HepG2 (cell line): ENCODE data around the gene TPM2. TPM values are rescaled to one million over a fixed set of nuclear protein-coding genes. Genes with fewer than 3 reads are reported as not detected.

Experiments
- ATAC-seq: fragments of 200-7000 bp; cut with Tn5 transposase; 3 replicates; pipeline ENCODE4 v1.9.1; 2020; ENCODE audit warnings: mild to moderate bottlenecking, moderate library complexity
- BruUV-seq: library from RNA; stranded (reverse); fragments of 400-500 nt; replicated peaks from 2 replicates; lab custom pipeline; 2021; lab: Mats Ljungman, UMichigan
- CTCF ChIA-PET: fragments of 300-600 bp; formaldehyde crosslinking; extraction: SDS; loops from one replicate; lab custom pipeline; 2021; ENCODE audit warnings: low total read pairs, inconsistent platforms, low intra/inter-chr PET ratio; lab: Yijun Ruan, JAX
- POLR2A ChIA-PET: fragments of 350-600 bp; sonication (Branson Sonifier 250); formaldehyde crosslinking; loops from one replicate; lab custom pipeline; 2020; ENCODE audit warnings: antibody characterized with exemption, inconsistent platforms; lab: Yijun Ruan, JAX
- DNase-seq: peaks from one replicate; pipeline ENCODE4 v3.0.0-alpha.2; 2015; ENCODE audit warnings: low spot score
- FAIRE-seq: peaks from 3 replicates; lab custom pipeline; 2011; peaks lifted over from hg19 to GRCh38; lab: Jason Lieb, UNC
- H2AFZ ChIP-seq: one replicate; pipeline ENCODE4 v1.6.1; 2011; ENCODE audit warnings: low read length, inconsistent platforms
- H3K27ac ChIP-seq: fragments of 300-600 bp; 3 replicates; pipeline ENCODE4 v1.8.0; 2011; ENCODE audit warnings: mixed run types, mild to moderate bottlenecking, mixed read lengths, low read length, inconsistent platforms; ENCODE audit not compliant: insufficient read depth; ENCODE audit errors: extremely low read length
- H3K27me3 ChIP-seq, 2 experiments: fragments of 200-600 bp in 1 of 2; 2 replicates in 1 of 2; 3 replicates in 1 of 2; pipeline versions ENCODE4 v1.6.0 to v1.8.0; 2011; ENCODE audit warnings: low read length in 2 of 2, mild to moderate bottlenecking in 2 of 2, moderate library complexity in 2 of 2, inconsistent platforms in 1 of 2; ENCODE audit not compliant: insufficient read depth in 2 of 2, control insufficient read depth in 1 of 2
- H3K36me3 ChIP-seq, 2 experiments: fragments of 200-600 bp in 1 of 2; replicated peaks in 1 of 2; 2 replicates in 1 of 2; 3 replicates in 1 of 2; pipeline versions ENCODE4 v1.5.1 to v1.8.0; 2011; ENCODE audit warnings: low read length in 2 of 2, inconsistent platforms in 1 of 2; ENCODE audit not compliant: insufficient read depth in 2 of 2, control insufficient read depth in 1 of 2
- H3K4me1 ChIP-seq: 2 replicates; pipeline ENCODE4 v1.5.1; 2012; ENCODE audit warnings: low read length, inconsistent platforms; ENCODE audit not compliant: insufficient read depth
- H3K4me2 ChIP-seq: 2 replicates; pipeline ENCODE4 v1.6.0; 2011; ENCODE audit warnings: low read depth, low read length, inconsistent platforms
- H3K4me3 ChIP-seq, 3 experiments: fragments of 200-600 bp in 1 of 3; sonication (generic), shearing (Covaris generic) in 1 of 3; replicated peaks in 1 of 3; 2 replicates each; pipeline ENCODE4 v1.5.1; 2011 to 2016; ENCODE audit warnings: low read length in 3 of 3, inconsistent platforms in 2 of 3, low read depth in 2 of 3, mild to moderate bottlenecking in 2 of 3, control low read depth in 1 of 3, mixed read lengths in 1 of 3; ENCODE audit not compliant: insufficient read depth in 1 of 3
- H3K79me2 ChIP-seq: one replicate; pipeline ENCODE4 v1.6.1; 2011; ENCODE audit warnings: low read length, inconsistent platforms; ENCODE audit not compliant: insufficient read depth
- H3K9ac ChIP-seq: 2 replicates; pipeline ENCODE4 v1.6.0; 2011; ENCODE audit warnings: mild to moderate bottlenecking, low read depth, low read length, inconsistent platforms; ENCODE audit not compliant: insufficient read depth
- H3K9me3 ChIP-seq: 2 replicates; pipeline ENCODE4 v1.5.1; 2012; ENCODE audit warnings: mild to moderate bottlenecking, low read length
- H4K20me1 ChIP-seq: 2 replicates; pipeline ENCODE4 v1.6.0; 2011; ENCODE audit warnings: inconsistent platforms, mild to moderate bottlenecking, low read length, moderate library complexity; ENCODE audit not compliant: insufficient read depth
- ARID2 ChIP-seq: sonication (generic); formaldehyde crosslinking; IDR thresholded peaks from 2 replicates; pipeline ENCODE4 v1.8.1; 2022; ENCODE audit warnings: mild to moderate bottlenecking, missing genetic modification reagents, borderline replicate concordance
- EZH2 ChIP-seq: conservative IDR thresholded peaks from 2 replicates; pipeline ENCODE4 v1.6.1; 2012; ENCODE audit warnings: mild to moderate bottlenecking, low read depth, low read length, moderate library complexity
- GPN1 ChIP-seq: sonication (generic); formaldehyde crosslinking; IDR thresholded peaks from 2 replicates; pipeline ENCODE4 v1.5.1; 2020; ENCODE audit warnings: missing genetic modification reagents, borderline replicate concordance
- HNRNPLL ChIP-seq: fragments of 200-400 bp; formaldehyde crosslinking; IDR thresholded peaks from 2 replicates; pipeline ENCODE4 v1.6.1; 2017; ENCODE audit warnings: mild to moderate bottlenecking, low read depth, low read length; ENCODE audit not compliant: poor library complexity, severe bottlenecking
- KDM3A ChIP-seq: IDR thresholded peaks from 2 replicates; pipeline ENCODE4 v1.6.1; 2018; ENCODE audit warnings: low read depth, missing compliant biosample characterization
- NFIB ChIP-seq: sonication (generic); formaldehyde crosslinking; IDR thresholded peaks from 2 replicates; pipeline ENCODE4 v1.9.0; 2021; ENCODE audit warnings: missing genetic modification reagents, mild to moderate bottlenecking, borderline replicate concordance
- RFX5 ChIP-seq: IDR thresholded peaks from 2 replicates; pipeline ENCODE4 v1.6.1; 2011; ENCODE audit warnings: low read depth, low read length, improper control_type of control experiment
- RFXAP ChIP-seq: sonication (generic); formaldehyde crosslinking; IDR thresholded peaks from 2 replicates; pipeline ENCODE4 v1.4.0; 2020; ENCODE audit warnings: missing genetic modification reagents, borderline replicate concordance
- SRSF1 ChIP-seq: fragments of 200-400 bp; formaldehyde crosslinking; optimal IDR thresholded peaks from 2 replicates; pipeline ENCODE3; 2017; ENCODE audit warnings: mild to moderate bottlenecking, low read depth, low read length, moderate library complexity
- TEAD3 ChIP-seq: optimal IDR thresholded peaks from 2 replicates; pipeline ENCODE3; 2016; ENCODE audit warnings: borderline replicate concordance
- THAP11 ChIP-seq: IDR thresholded peaks from 2 replicates; pipeline ENCODE4 v1.6.1; 2016; ENCODE audit warnings: missing biosample characterization, missing genetic modification reagents
- YY1 ChIP-seq: IDR thresholded peaks from 2 replicates; pipeline ENCODE4 v1.6.1; 2011; ENCODE audit warnings: low read length, low read depth, moderate library complexity, mild to moderate bottlenecking; ENCODE audit not compliant: insufficient read depth, insufficient replicate concordance
- ZBTB14 ChIP-seq: sonication (generic); formaldehyde crosslinking; IDR thresholded peaks from 2 replicates; pipeline ENCODE4 v1.4.0; 2020; ENCODE audit warnings: missing genetic modification reagents
- ZBTB33 ChIP-seq: sonication (generic); formaldehyde crosslinking; IDR thresholded peaks from 2 replicates; pipeline ENCODE4 v1.4.0; 2020; ENCODE audit warnings: missing genetic modification reagents
- ZFAT ChIP-seq: sonication (generic); formaldehyde crosslinking; conservative IDR thresholded peaks from 2 replicates; pipeline ENCODE4 v1.8.1; 2023; ENCODE audit warnings: missing genetic modification reagents, inconsistent platforms
- ZNF264 ChIP-seq: sonication (generic); formaldehyde crosslinking; IDR thresholded peaks from 2 replicates; pipeline ENCODE4 v1.4.0; 2020; ENCODE audit warnings: missing genetic modification reagents
- ZNF343 ChIP-seq: sonication (generic); formaldehyde crosslinking; IDR thresholded peaks from 2 replicates; pipeline ENCODE4 v1.4.0; 2020; ENCODE audit warnings: mild to moderate bottlenecking, missing genetic modification reagents
- ZNF577 ChIP-seq: sonication (generic); formaldehyde crosslinking; IDR thresholded peaks from 2 replicates; pipeline ENCODE4 v1.4.0; 2020; ENCODE audit warnings: mild to moderate bottlenecking, low read depth, missing genetic modification reagents, borderline replicate concordance
- WGBS: methylation state at CpG from one replicate; pipeline ENCODE4 v1.1.6; 2017; ENCODE audit warnings: low lambda C conversion rate; 5-methylcytosine and 5-hydroxymethylcytosine counted together
- in situ Hi-C: cut with HindIII; loops from 2 replicates; pipeline ENCODE4 v1.10.0; 2017; ENCODE audit warnings: low pct_unique_long_range_greater_than_20kb; ENCODE audit not compliant: extremely low pct_ligation_motif_present
- intact Hi-C: fragments of 100-400 bp; cut with micrococcal nuclease; formaldehyde crosslinking; loops from one replicate; pipeline ENCODE4 v1.10.0; 2022; ENCODE audit not compliant: unreplicated experiment
- polyA plus RNA-seq, 8 experiments: library from polyadenylated mRNA; depleted of rRNA in 3 of 8; stranded (reverse) in 7 of 8; unstranded in 1 of 8; fragments of >200 nt; fragmentation: Illumina TruSeq in 4 of 8; extraction: Trizol in 4 of 8; gene quantifications; 2 replicates each; pipeline versions ENCODE4 v1.2.1 to v1.2.3, GENCODE V29; 2011 to 2016; ENCODE audit warnings: low read depth in 4 of 8, missing spikeins in 1 of 8, mixed read lengths in 1 of 8; ENCODE audit not compliant: insufficient read depth in 1 of 8
- total RNA-seq, 5 experiments: library from RNA; depleted of rRNA; stranded (reverse); fragments of >200 nt; fragmentation: Illumina TruSeq; extraction: Trizol; gene quantifications; 2 replicates each; pipeline ENCODE4 v1.2.3, GENCODE V29; 2016; ENCODE audit warnings: low read depth in 1 of 5

The TPM2 gene
- total and polyA plus RNA-seq, 2 of the 13 experiments (the other 11 are each of a cell fraction or from before 2014, with no cell fraction given), result 3.1 to 10.7 TPM

- DNase-seq, result no peak
- no peak overlapping the region for H3K9ac ChIP-seq
- no peaks in the 10 kb centered on the region for H3K9me3 ChIP-seq
- no peak for TF ChIP-seq NFIB (CRISPR knock-in tag)
- TF ChIP-seq HNRNPLL, result no peak
- no peak for TF ChIP-seq ZFAT (CRISPR knock-in tag)
- TF ChIP-seq GPN1 (CRISPR knock-in tag), result no peak
- no peak for TF ChIP-seq ZNF577 (CRISPR knock-in tag)
- TF ChIP-seq ARID2 (CRISPR knock-in tag), result no peak
- TF ChIP-seq EZH2, result no peak
- TF ChIP-seq YY1, result no peak
- no peak for TF ChIP-seq TEAD3 (CRISPR knock-in tag)
- TF ChIP-seq KDM3A, result no peak
- TF ChIP-seq ZBTB14 (CRISPR knock-in tag), result no peak
- no peak for TF ChIP-seq THAP11 (CRISPR knock-in tag)
- TF ChIP-seq ZNF343 (CRISPR knock-in tag), result no peak
- no peak for TF ChIP-seq RFX5
- TF ChIP-seq ZBTB33 (CRISPR knock-in tag), result no peak
- TF ChIP-seq ZNF264, result no peak
- no peak for TF ChIP-seq RFXAP (CRISPR knock-in tag)
- no peak for TF ChIP-seq SRSF1
- TF ChIP-seq, all 625 proteins: peak for 0
- Histone ChIP-seq H4K20me1 (no peaks in the 10 kb centered on the region), H3K27me3 (no peaks in the 10 kb centered on the region), H3K27ac (no peak overlapping the region), H3K79me2 (no peaks in the 10 kb centered on the region), H3K36me3 (no peaks in the 10 kb centered on the region), H2AFZ (no peak overlapping the region), H3K4me1 (peaks cover 6% of the 10 kb centered on the region; the same call in 1 of the 2 replicates), H3K4me3 (no peak overlapping the region), H3K4me2 (no peak overlapping the region)
- BruUV-seq, result no TSS peak
- POLR2A ChIA-PET, result interaction anchor here (1.1 to 1.4 kb wide), 2 partner anchors 10 to 11 kb away, joined by 3 read pairs; no protein-coding TSS in a partner anchor
- no peak for FAIRE-seq
- CTCF ChIA-PET, result no interaction called here
- no peak for ATAC-seq
- in situ Hi-C loops (no loop called here), intact Hi-C loops (no loop called here)
- WGBS, result 67% methylated on average over 15 of the region's 15 CpGs
These were observed 9.2 kb downstream of the TPM2 start for GRCh38 chr9:35680331-35681105.
